ELR (cell line): ENCODE data around the gene TLE5.
"Not testable (repeated sequence)": the region's sequence is repeated elsewhere in the genome, so short reads cannot be mapped to it uniquely, and the experiment has no call there.

Source experiments
- DNase-seq: peaks from one replicate; pipeline ENCODE4 v3.0.0-alpha.2; 2015; ENCODE audit warnings: low read depth

The TLE5 gene

GRCh38 chr19:3045191-3045590, 17.1 kb downstream of the TLE5 start:
- no peak for DNase-seq

- DNase-seq = no peak
Measured at GRCh38 chr19:3042621-3043267, 19.6 kb downstream of the TLE5 start.

GRCh38 chr19:3041761-3042620, 20.3 kb downstream of the TLE5 start:
- DNase-seq = no peak

- no peak for DNase-seq
Measured at GRCh38 chr19:3041327-3041726, 21.0 kb downstream of the TLE5 start.

- no peak for DNase-seq
Measured at GRCh38 chr19:3039641-3040077, 22.6 kb downstream of the TLE5 start.

GRCh38 chr19:3039125-3039524, 23.2 kb downstream of the TLE5 start:
- DNase-seq = no peak

- no peak for DNase-seq
Measured at GRCh38 chr19:3038214-3038613, 24.1 kb downstream of the TLE5 start.

GRCh38 chr19:3036977-3037544, 25.2 kb downstream of the TLE5 start:
- DNase-seq = not testable (repeated sequence)

GRCh38 chr19:3036119-3036976, 25.9 kb downstream of the TLE5 start:
- peak; percentile 93 for DNase-seq

- peak; percentile 99 for DNase-seq
Measured at GRCh38 chr19:3035542-3036118, 26.7 kb downstream of the TLE5 start.

- peak; percentile 63 for DNase-seq
Measured at GRCh38 chr19:3034656-3035541, 27.4 kb downstream of the TLE5 start.

GRCh38 chr19:3034406-3034655, 28.0 kb downstream of the TLE5 start:
- no peak for DNase-seq

GRCh38 chr19:3033595-3034405, 28.5 kb downstream of the TLE5 start:
- DNase-seq = peak; percentile 30

GRCh38 chr19:3031607-3031867, 30.8 kb downstream of the TLE5 start:
- DNase-seq = no peak

GRCh38 chr19:3029065-3029923, 33.0 kb downstream of the TLE5 start, which contains the start of gene TLE2:
TLE2 (minus strand) TSS chr19:3029280; CDS start chr19:3028904, 376 bp downstream.
- DNase-seq = no peak

GRCh38 chr19:3028305-3029064, 33.8 kb downstream of the TLE5 start:
- DNase-seq = no peak

GRCh38 chr19:3027981-3028304, 34.4 kb downstream of the TLE5 start:
- no peak for DNase-seq

GRCh38 chr19:3027292-3027691, 35.0 kb downstream of the TLE5 start:
- DNase-seq = no peak

- no peak for DNase-seq
Measured at GRCh38 chr19:3026768-3027167, 35.5 kb downstream of the TLE5 start.
